Psoas muscle (tissue), 8 donors: ENCODE measurements around the gene FOXD3. TPM values are rescaled to one million over a fixed set of nuclear protein-coding genes. Genes with fewer than 3 reads are reported as not detected.

Experiments used
- ATAC-seq, 4 donors: fragments of 200-7000 bp; cut with Tn5 transposase; one replicate each; pipeline ENCODE4 v1.9.1; 2020; ENCODE audit warnings: moderate library complexity in 3 of 4, mild to moderate bottlenecking in 2 of 4
- DNase-seq, 2 donors: peaks; one replicate each; pipeline ENCODE4 v3.0.0-alpha.2; 2020
- H3K27ac ChIP-seq: fragments of 200-600 bp; one replicate; pipeline ENCODE4 v1.8.0; 2022
- H3K27me3 ChIP-seq, 3 donors: fragments of 200-600 bp in 1 of 3; one replicate each; pipeline versions ENCODE4 v1.6.1 to v1.8.0; 2013 to 2022; ENCODE audit warnings: low read length in 2 of 3, mild to moderate bottlenecking in 2 of 3, moderate library complexity in 1 of 3; ENCODE audit not compliant: insufficient read depth in 3 of 3
- H3K36me3 ChIP-seq, 2 donors: fragments of 200-600 bp in 1 of 2; one replicate each; pipeline versions ENCODE4 v1.6.1 to v1.8.0; 2013 to 2022; ENCODE audit warnings: low read depth in 1 of 2, mild to moderate bottlenecking in 1 of 2, moderate library complexity in 1 of 2; ENCODE audit not compliant: insufficient read depth in 1 of 2
- H3K4me1 ChIP-seq: fragments of 200-600 bp; one replicate; pipeline ENCODE4 v1.8.0; 2022
- H3K4me3 ChIP-seq: fragments of 200-600 bp; one replicate; pipeline ENCODE4 v1.8.0; 2022; ENCODE audit warnings: mild to moderate bottlenecking
- H3K9me3 ChIP-seq: fragments of 200-600 bp; one replicate; pipeline ENCODE4 v1.8.0; 2022
- WGBS, 3 donors: extraction: QIAGEN DNeasy Blood & Tissue Kit; methylation state at CpG; one replicate each; pipeline versions ENCODE4 v1.1.6 to v1.1.7; 2013; 5-methylcytosine and 5-hydroxymethylcytosine counted together
- intact Hi-C, 2 donors: fragments of 100-400 bp; cut with DNase I; formaldehyde crosslinking; loops; one replicate each; pipeline versions ENCODE4 v1.11.0 to v1.14.2; 2022
- long read RNA-seq, 2 donors: library from polyadenylated mRNA; unstranded; transcript quantifications; one replicate each; pipeline ENCODE4 v2.0.0, GENCODE V29; 2021
- polyA plus RNA-seq, 3 donors: library from polyadenylated mRNA; stranded (reverse); fragments of 200-250 nt; gene quantifications; one replicate each; pipeline ENCODE4 v1.2.3, GENCODE V29; 2013
- total RNA-seq, 4 donors: library from RNA; stranded (reverse); fragmentation: NEBNext Ultra II Directional in 2 of 4; extraction: Animal tissue kit (Norgen Biotek cat#: 25700) in 2 of 4; gene quantifications; one replicate each; pipeline versions ENCODE4 v1.2.1 to v1.2.4, GENCODE V29; 2021 to 2023
- TF ChIP-seq, protein P1 (sequence below): fragments of 200-600 bp; IDR thresholded peaks from one replicate; pipeline ENCODE4 v1.8.0; 2022; ENCODE audit warnings: antibody characterized with exemption
- donor health status: healthy with polysubstance abuse.
- donor health status: DM: no; HTN: no; CAD: no; lungs with moderate emphysema.
- donor health status: Bipolar disorder and iron deficiency.
- donor health status: healthy.
- donor health status: DM: yes; HTN: yes; CAD: no.
- donor health status: DM: no; HTN: no; CAD: no.
- donor health status: DM: no; HTN: no; CAD: no.
- donor health status: DM: yes; HTN: yes; CAD: no.

Gene FOXD3
- 1 to 10 TPM in 1 of 4 donors, under 1 TPM in 3; 0.56 to 1.2 (median 0.77) TPM for total RNA-seq
- polyA plus RNA-seq, result under 1 TPM; 0.13 to 0.48 (median 0.24) TPM
- long read RNA-seq, donor 1, result 0 reads
- long read RNA-seq, donor 2, partial matches to known transcripts, result 0 of 1 reads
- long read RNA-seq, donor 2, other reads (novel, unspliced or antisense), result 0 of 1 reads

DNA sequence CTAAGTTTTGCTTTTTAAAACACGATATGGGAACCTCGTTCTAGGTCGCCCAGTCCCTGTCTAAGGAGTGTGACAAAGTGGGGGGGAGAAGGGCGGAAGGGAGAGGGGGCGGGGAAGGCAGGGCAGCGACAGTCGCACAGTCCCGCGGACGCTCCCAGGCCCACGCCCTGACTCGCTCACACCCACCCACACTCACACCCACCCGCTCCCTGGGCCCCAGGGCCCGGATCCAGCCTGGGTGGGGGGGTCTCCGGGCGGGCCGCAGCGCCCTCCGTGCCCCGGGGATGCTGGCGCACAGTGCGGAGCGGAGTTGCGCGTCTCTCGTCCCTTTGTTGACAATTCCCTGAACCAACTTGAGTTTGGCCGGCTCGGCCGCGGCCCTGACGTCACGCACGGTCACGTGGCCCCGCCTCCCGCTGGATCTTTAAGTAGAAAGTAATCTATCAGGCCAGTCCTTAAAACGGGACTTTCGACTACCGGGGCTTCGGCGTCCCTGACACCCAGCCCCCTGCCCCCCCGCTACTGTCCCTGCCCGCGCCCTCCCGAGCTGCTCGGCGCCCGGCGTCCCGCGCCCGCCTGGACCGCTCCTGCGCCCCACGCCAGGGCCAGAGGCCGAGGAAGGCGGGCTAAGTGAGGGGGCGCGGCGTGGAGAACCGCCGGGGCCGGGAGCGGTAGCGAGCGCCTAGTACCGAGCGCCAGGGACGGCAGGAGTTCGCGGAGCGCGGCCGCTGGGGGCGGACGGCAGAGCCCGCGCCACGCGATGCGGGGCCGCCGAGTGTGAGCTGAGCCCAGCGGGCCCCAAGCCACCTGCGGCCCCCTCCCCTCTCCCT, at the start of gene FOXD3:
FOXD3 (plus strand) TSS at position 454 of the 830 bp plus-strand sequence. CDS start 492 bp downstream, outside the sequence.
- intact Hi-C loops, result loop anchor here in 1 of 2 donors (10.0 kb wide), 1 partner anchor 122 kb away; no protein-coding TSS in a partner anchor
- Histone ChIP-seq H3K27me3 (peaks cover 0 to 100% (median 66%) of the 10 kb centered on the region in 3 donors), H3K4me1 (peaks cover 17% of the 10 kb centered on the region), H3K4me3 (peak within 1 kb of the TSS; percentile 76), H3K36me3 (no peaks in the 10 kb centered on the region), H3K27ac (no peak within 1 kb of the TSS), H3K9me3 (no peaks in the 10 kb centered on the region)
- TF ChIP-seq, protein P1, sequence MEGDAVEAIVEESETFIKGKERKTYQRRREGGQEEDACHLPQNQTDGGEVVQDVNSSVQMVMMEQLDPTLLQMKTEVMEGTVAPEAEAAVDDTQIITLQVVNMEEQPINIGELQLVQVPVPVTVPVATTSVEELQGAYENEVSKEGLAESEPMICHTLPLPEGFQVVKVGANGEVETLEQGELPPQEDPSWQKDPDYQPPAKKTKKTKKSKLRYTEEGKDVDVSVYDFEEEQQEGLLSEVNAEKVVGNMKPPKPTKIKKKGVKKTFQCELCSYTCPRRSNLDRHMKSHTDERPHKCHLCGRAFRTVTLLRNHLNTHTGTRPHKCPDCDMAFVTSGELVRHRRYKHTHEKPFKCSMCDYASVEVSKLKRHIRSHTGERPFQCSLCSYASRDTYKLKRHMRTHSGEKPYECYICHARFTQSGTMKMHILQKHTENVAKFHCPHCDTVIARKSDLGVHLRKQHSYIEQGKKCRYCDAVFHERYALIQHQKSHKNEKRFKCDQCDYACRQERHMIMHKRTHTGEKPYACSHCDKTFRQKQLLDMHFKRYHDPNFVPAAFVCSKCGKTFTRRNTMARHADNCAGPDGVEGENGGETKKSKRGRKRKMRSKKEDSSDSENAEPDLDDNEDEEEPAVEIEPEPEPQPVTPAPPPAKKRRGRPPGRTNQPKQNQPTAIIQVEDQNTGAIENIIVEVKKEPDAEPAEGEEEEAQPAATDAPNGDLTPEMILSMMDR, result no peak
- WGBS, 3 donors, result 0 to 1% (median 1%) methylated on average over 66 to 85 of the region's 85 CpGs
- DNase-seq (peak; percentile 47 to 73), ATAC-seq (peak; percentile 51 to 56 (median 53))

DNA sequence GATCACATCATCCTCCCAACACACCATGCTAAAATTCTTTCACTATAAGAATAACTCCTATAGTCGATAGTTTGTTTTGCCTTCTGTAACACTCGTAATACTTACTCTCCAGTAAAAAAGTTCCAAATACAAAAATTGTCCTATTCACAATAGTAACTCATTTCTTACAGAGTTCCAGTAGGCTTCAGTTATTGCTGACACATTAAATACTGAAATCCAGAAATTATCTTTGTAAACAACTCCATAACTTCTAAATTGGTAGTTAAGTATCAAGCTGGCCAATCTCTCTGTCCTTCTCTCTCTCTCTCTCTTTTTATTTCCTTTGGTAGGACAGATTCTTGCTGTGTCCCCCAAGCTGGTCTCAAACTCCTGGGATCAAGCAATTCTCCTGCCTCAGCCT, 49.6 kb upstream of the FOXD3 start:
- TF ChIP-seq, protein P1, result no peak
- no peak for ATAC-seq
- intact Hi-C loops, result no loop called here
- 91 to 94% (median 94%) methylated on average over 2 of the region's 2 CpGs for WGBS, 3 donors
- Histone ChIP-seq H3K4me1 (no peaks in the 10 kb centered on the region), H3K4me3 (no peak overlapping the region), H3K36me3 (no peaks in the 10 kb centered on the region), H3K27ac (no peak overlapping the region), H3K9me3 (no peaks in the 10 kb centered on the region), H3K27me3 (no peaks in the 10 kb centered on the region)
- DNase-seq, result no peak

DNA sequence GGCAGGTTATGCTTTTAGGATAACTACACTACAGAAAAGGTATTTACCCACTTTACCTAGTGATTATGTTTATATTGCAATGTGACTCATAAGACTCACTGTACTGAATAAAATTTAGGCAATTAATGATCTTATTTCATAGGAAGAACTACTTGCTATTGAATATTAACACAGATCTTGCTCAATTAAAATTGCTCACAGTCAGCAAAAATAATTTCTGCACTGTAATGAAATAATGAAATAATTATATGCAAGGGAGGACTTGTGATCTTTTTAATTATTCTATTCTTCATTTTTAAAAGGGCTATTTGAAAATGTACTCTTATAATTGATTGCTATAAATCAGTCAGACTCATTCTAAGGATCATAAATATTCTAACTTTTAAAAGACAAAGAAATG, 48.0 kb upstream of the FOXD3 start:
- H3K4me1 ChIP-seq, result no peaks in the 10 kb centered on the region
- no peaks in the 10 kb centered on the region for H3K36me3 ChIP-seq
- ATAC-seq (no peak), DNase-seq (no peak)
- H3K4me3 ChIP-seq, result no peak overlapping the region
- no peak overlapping the region for H3K27ac ChIP-seq
- no peaks in the 10 kb centered on the region for H3K27me3 ChIP-seq
- TF ChIP-seq, protein P1, result no peak
- intact Hi-C loops, result no loop called here
- H3K9me3 ChIP-seq, result no peaks in the 10 kb centered on the region

DNA sequence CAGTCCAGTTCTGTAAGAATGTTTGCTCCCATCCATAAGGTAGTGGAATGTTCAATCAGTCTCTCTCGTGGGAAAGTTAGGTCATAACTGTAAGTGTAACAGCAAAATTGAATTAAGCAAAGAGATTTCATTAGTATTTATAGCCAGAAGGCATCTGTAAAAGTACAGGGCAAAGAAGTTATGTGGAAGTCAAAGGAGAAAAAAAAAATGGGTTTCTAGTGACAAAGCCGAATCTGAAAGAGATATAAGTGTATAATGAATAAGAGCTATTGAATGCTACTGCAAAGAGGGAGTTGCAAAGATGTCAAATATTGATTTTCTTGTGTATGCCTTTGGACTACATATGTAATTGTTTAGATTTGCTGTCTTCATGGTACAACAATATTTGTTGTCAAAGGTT, 47.4 kb upstream of the FOXD3 start:
- DNase-seq (no peak), ATAC-seq (no peak)
- Histone ChIP-seq H3K36me3 (no peaks in the 10 kb centered on the region), H3K27ac (no peak overlapping the region), H3K4me1 (no peaks in the 10 kb centered on the region), H3K9me3 (no peaks in the 10 kb centered on the region), H3K27me3 (no peaks in the 10 kb centered on the region), H3K4me3 (no peak overlapping the region)
- WGBS, 3 donors, result 57 to 66% (median 63%) methylated on average over 2 of the region's 2 CpGs
- TF ChIP-seq, protein P1, result no peak
- intact Hi-C loops, result loop anchor here in 1 of 2 donors (1.0 kb wide), 1 partner anchor 8 kb away; no protein-coding TSS in a partner anchor
